K562 (cell line): ENCODE measurements around the gene PEDS1. TPM values are rescaled to one million over a fixed set of nuclear protein-coding genes. Genes with fewer than 3 reads are reported as not detected.

Source experiments
- BMI1 ChIP-seq: fragments of 150-350 bp; IDR thresholded peaks from 2 replicates; pipeline ENCODE4 v1.6.1; 2014; ENCODE audit warnings: low read length
- BRD4 ChIP-seq: fragments of 200-600 bp; sonication (generic); IDR thresholded peaks from 2 replicates; pipeline ENCODE4 v1.6.1; 2017; ENCODE audit warnings: inconsistent platforms
- MTA3 ChIP-seq: fragments of 450-650 bp; formaldehyde crosslinking; IDR thresholded peaks from 2 replicates; pipeline ENCODE4 v1.6.1; 2017; ENCODE audit warnings: mild to moderate bottlenecking, borderline replicate concordance
- NR0B1 ChIP-seq: fragments of 450-650 bp; IDR thresholded peaks from one replicate; pipeline ENCODE4 v1.6.1; 2018; ENCODE audit warnings: mild to moderate bottlenecking, moderate library complexity; ENCODE audit not compliant: partially characterized antibody
- PML ChIP-seq: IDR thresholded peaks from 2 replicates; pipeline ENCODE4 v1.6.1; 2012; ENCODE audit warnings: low read length, inconsistent platforms
- SETDB1 ChIP-seq: IDR thresholded peaks from one replicate; pipeline ENCODE4 v1.6.1; 2012; ENCODE audit warnings: low read length, control low read depth, inconsistent platforms
- SMAD1 ChIP-seq: fragments of 150-350 bp; IDR thresholded peaks from 2 replicates; pipeline ENCODE4 v1.6.1; 2014; ENCODE audit warnings: low read length, low read depth; ENCODE audit not compliant: partially characterized antibody
- TEAD2 ChIP-seq: fragments of 450-650 bp; IDR thresholded peaks from 2 replicates; pipeline ENCODE4 v1.6.1; 2016; ENCODE audit warnings: missing genetic modification characterization, control low read depth, missing compliant biosample characterization
- ZBTB33 ChIP-seq: sonication (generic); formaldehyde crosslinking; IDR thresholded peaks from 2 replicates; pipeline ENCODE4 v1.8.1; 2023; ENCODE audit warnings: mild to moderate bottlenecking, missing genetic modification reagents
- ZBTB7A ChIP-seq: IDR thresholded peaks from 2 replicates; pipeline ENCODE4 v1.6.1; 2011; ENCODE audit warnings: low read depth, mild to moderate bottlenecking, low read length, moderate library complexity, borderline replicate concordance; ENCODE audit not compliant: control insufficient read depth
- ZNF274 ChIP-seq: IDR thresholded peaks from 2 replicates; pipeline ENCODE4 v1.6.1; 2011; ENCODE audit warnings: low read depth, mild to moderate bottlenecking, low read length, moderate library complexity, borderline replicate concordance
- ZNF3 ChIP-seq: fragments of 250-450 bp; sonication (Bioruptor Pico); IDR thresholded peaks from 2 replicates; pipeline ENCODE4 v1.5.0; 2021; ENCODE audit warnings: mild to moderate bottlenecking, moderate library complexity
- ZNF589 ChIP-seq: fragments of 200-800 bp; sonication (Bioruptor generic); IDR thresholded peaks from 2 replicates; pipeline ENCODE4 v1.6.1; 2016; ENCODE audit warnings: low read depth, missing genetic modification characterization, missing compliant biosample characterization
- polyA plus RNA-seq, 8 experiments: library from polyadenylated mRNA; depleted of rRNA in 4 of 8; stranded (reverse) in 5 of 8; unstranded in 3 of 8; fragments of >200 nt; fragmentation: Nextera tagmentation in 2 of 8; fragmentation: Illumina TruSeq in 1 of 8; extraction: Ambion mirVana in 2 of 8; extraction: Trizol in 1 of 8; gene quantifications; 2 replicates each; pipeline versions ENCODE4 v1.2.1 to v1.2.3, GENCODE V29; 2011 to 2014; ENCODE audit warnings: inconsistent platforms in 1 of 8, missing spikeins in 1 of 8
- total RNA-seq, 7 experiments: library from RNA; depleted of rRNA in 6 of 7; stranded (reverse); fragments of >200 nt in 6 of 7; fragmentation: Illumina TruSeq in 2 of 7; extraction: Trizol in 2 of 7; gene quantifications; 2 replicates each; pipeline versions ENCODE4 v1.2.1 to v1.2.3, GENCODE V29; 2011 to 2021; ENCODE audit warnings: low replicate concordance in 1 of 7
- TF ChIP-seq, protein P1 (sequence below): sonication (generic); formaldehyde crosslinking; IDR thresholded peaks from 2 replicates; pipeline ENCODE4 v1.8.0; 2022; ENCODE audit warnings: mild to moderate bottlenecking, missing genetic modification reagents
- TF ChIP-seq, protein P2 (sequence below): fragments of 250-450 bp; sonication (Bioruptor Pico); IDR thresholded peaks from 2 replicates; pipeline ENCODE4 v1.8.0; 2021; ENCODE audit warnings: mild to moderate bottlenecking, moderate library complexity
- TF ChIP-seq, protein P3 (sequence below), 3 experiments: fragments of 200-800 bp in 1 of 3; fragments of 250-450 bp in 1 of 3; fragments of 450-650 bp in 1 of 3; sonication (Bioruptor Pico) in 1 of 3; sonication (Bioruptor generic) in 1 of 3; formaldehyde crosslinking in 1 of 3; IDR thresholded peaks; 2 replicates each; pipeline versions ENCODE4 v1.6.1 to v1.8.0; 2016 to 2022; ENCODE audit warnings: mild to moderate bottlenecking in 2 of 3, missing genetic modification characterization in 2 of 3, missing compliant biosample characterization in 1 of 3, moderate library complexity in 1 of 3

PEDS1 gene
- total and polyA plus RNA-seq, 9 of the 15 experiments (the other 6 are each of a cell fraction or from before 2014, with no cell fraction given) = 2.9 to 38.5 (median 24.2) TPM

GRCh38 chr20:50153500-50154377 lies at the start of gene PEDS1 (continued):
- TF ChIP-seq, protein P1, sequence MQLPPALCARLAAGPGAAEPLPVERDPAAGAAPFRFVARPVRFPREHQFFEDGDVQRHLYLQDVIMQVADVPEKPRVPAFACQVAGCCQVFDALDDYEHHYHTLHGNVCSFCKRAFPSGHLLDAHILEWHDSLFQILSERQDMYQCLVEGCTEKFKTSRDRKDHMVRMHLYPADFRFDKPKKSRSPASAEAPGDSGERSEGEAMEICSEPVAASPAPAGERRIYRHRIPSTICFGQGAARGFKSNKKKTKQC (CRISPR knock-in tag) = peak; percentile 46
- TF ChIP-seq, protein P2, sequence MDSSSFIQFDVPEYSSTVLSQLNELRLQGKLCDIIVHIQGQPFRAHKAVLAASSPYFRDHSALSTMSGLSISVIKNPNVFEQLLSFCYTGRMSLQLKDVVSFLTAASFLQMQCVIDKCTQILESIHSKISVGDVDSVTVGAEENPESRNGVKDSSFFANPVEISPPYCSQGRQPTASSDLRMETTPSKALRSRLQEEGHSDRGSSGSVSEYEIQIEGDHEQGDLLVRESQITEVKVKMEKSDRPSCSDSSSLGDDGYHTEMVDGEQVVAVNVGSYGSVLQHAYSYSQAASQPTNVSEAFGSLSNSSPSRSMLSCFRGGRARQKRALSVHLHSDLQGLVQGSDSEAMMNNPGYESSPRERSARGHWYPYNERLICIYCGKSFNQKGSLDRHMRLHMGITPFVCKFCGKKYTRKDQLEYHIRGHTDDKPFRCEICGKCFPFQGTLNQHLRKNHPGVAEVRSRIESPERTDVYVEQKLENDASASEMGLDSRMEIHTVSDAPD (CRISPR knock-in tag) = no peak
- TF ChIP-seq MTA3 (peak; percentile 25; the same call in 1 of the 2 replicates), NR0B1 (no peak), ZBTB7A (0 out of 2 replicates have a peak, but pooled peaks have one; percentile 10), PML (peak; percentile 61; the same call in 1 of the 2 replicates), ZNF589 (peak; percentile 85), SMAD1 (no peak), ZNF274 (no peak), ZBTB33 (CRISPR knock-in tag) (peak; percentile 86), BMI1 (no peak), SETDB1 (no peak), TEAD2 (no peak), ZNF3 (CRISPR knock-in tag) (no peak), BRD4 (no peak)
- TF ChIP-seq, protein P3, sequence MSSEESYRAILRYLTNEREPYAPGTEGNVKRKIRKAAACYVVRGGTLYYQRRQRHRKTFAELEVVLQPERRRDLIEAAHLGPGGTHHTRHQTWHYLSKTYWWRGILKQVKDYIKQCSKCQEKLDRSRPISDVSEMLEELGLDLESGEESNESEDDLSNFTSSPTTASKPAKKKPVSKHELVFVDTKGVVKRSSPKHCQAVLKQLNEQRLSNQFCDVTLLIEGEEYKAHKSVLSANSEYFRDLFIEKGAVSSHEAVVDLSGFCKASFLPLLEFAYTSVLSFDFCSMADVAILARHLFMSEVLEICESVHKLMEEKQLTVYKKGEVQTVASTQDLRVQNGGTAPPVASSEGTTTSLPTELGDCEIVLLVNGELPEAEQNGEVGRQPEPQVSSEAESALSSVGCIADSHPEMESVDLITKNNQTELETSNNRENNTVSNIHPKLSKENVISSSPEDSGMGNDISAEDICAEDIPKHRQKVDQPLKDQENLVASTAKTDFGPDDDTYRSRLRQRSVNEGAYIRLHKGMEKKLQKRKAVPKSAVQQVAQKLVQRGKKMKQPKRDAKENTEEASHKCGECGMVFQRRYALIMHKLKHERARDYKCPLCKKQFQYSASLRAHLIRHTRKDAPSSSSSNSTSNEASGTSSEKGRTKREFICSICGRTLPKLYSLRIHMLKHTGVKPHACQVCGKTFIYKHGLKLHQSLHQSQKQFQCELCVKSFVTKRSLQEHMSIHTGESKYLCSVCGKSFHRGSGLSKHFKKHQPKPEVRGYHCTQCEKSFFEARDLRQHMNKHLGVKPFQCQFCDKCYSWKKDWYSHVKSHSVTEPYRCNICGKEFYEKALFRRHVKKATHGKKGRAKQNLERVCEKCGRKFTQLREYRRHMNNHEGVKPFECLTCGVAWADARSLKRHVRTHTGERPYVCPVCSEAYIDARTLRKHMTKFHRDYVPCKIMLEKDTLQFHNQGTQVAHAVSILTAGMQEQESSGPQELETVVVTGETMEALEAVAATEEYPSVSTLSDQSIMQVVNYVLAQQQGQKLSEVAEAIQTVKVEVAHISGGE (CRISPR knock-in tag; IDR thresholded peaks at IDR 0.05) = no peak
